Skeletal muscle tissue (tissue), 4 donors: ENCODE results near the gene KRTAP10-5. TPM values are rescaled to one million over a fixed set of nuclear protein-coding genes. Genes with fewer than 3 reads are reported as not detected.

Experiments used
- H3K27ac ChIP-seq: one replicate; pipeline ENCODE4 v1.7.0; 2013; ENCODE audit warnings: mild to moderate bottlenecking, low read depth, low read length, inconsistent platforms
- H3K27me3 ChIP-seq, 3 donors: one replicate each; pipeline ENCODE4 v1.7.0; 2013; ENCODE audit warnings: low read length in 3 of 3; ENCODE audit not compliant: control insufficient read depth in 3 of 3, insufficient read depth in 3 of 3
- H3K36me3 ChIP-seq, 3 donors: one replicate each; pipeline ENCODE4 v1.7.0; 2013; ENCODE audit warnings: low read length in 3 of 3; ENCODE audit not compliant: control insufficient read depth in 3 of 3, insufficient read depth in 3 of 3
- H3K4me1 ChIP-seq, 3 donors: one replicate each; pipeline ENCODE4 v1.7.0; 2013; ENCODE audit warnings: low read length in 3 of 3, mild to moderate bottlenecking in 3 of 3; ENCODE audit not compliant: control insufficient read depth in 3 of 3, insufficient read depth in 3 of 3
- H3K4me3 ChIP-seq, 3 donors: one replicate each; pipeline ENCODE4 v1.7.0; 2013; ENCODE audit warnings: low read length in 3 of 3
- H3K9ac ChIP-seq, 3 donors: one replicate each; pipeline ENCODE4 v1.7.0; 2013; ENCODE audit warnings: low read length in 3 of 3, mild to moderate bottlenecking in 3 of 3, moderate library complexity in 2 of 3, low read depth in 1 of 3
- H3K9me3 ChIP-seq, 3 donors: one replicate each; pipeline ENCODE4 v1.7.0; 2013; ENCODE audit warnings: low read length in 3 of 3; ENCODE audit not compliant: control insufficient read depth in 3 of 3
- total RNA-seq: library from RNA; depleted of rRNA; stranded (reverse); fragments of >200 nt; gene quantifications from one replicate; pipeline ENCODE4 v1.2.3, GENCODE V29; 2014
- donor health status: Osteomylitis.

KRTAP10-5 gene
- total RNA-seq, 1 donor from 2014 or later = not detected

DNA sequence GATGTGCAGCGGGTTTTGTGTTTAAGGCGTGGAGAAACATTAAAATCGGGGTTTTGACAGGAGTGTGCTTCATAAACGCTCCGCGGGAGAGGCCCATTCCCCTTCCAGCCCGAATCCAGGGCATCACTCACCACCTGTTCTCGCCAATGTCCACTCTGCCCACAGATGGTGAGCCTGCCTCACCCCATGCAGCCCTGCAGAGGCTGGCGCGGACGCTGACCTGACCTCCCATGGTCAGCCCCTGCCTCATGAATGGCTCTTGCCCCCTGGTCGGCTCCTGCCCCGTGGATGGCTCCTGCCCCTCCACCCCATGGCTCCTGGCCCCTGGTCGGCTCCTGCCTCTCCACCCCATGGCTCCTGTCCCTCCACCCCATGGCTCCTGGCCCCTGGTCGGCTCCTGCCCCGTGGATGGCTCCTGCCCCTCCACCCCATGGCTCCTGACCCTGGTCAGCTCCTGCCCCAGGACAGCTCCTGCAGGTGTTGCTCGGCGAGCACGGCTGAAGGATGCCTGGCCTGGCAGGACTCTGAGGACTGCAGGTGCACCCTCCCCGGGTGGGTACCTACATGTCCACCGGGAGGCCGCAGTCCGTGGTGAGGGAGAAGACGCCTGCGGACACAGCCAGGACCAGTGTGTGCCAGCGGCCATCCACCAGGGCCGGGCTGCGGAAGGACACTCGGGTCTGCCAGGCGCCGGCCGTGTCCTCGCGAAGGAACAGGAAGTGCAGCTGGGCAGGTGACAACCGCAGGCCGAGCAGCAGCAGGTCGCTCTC, 47.1 kb downstream of the KRTAP10-5 start:
- no peak overlapping the region for H3K9ac ChIP-seq
- no peaks in the 10 kb centered on the region for H3K4me1 ChIP-seq
- H3K27me3 ChIP-seq = peaks cover 27 to 46% (median 42%) of the 10 kb centered on the region in 3 donors
- no peak overlapping the region for H3K27ac ChIP-seq
- no peaks in the 10 kb centered on the region for H3K36me3 ChIP-seq
- H3K4me3 ChIP-seq = no peak overlapping the region
- no peaks in the 10 kb centered on the region for H3K9me3 ChIP-seq

DNA sequence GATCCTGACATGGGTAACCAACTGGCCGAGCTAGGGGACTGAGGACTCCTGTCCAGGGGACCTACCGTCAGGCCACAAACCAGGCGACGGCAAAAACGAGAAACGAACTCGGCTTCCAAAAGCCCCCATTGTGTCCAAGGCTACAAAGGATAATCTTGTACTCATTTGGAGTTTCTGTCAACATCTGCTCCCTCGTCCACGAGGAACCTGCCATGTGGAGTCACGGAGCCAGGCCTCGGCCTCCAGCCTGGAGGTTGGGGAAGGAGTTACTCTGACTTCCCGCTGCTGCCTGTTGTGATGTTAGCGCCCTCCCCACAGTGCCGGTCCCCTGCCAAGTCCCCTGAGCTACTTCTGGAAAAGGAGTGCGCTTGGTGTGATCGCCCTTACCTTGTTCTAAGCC, 47.7 kb downstream of the KRTAP10-5 start:
- H3K4me3 ChIP-seq = no peak overlapping the region
- H3K36me3 ChIP-seq = no peaks in the 10 kb centered on the region
- no peak overlapping the region for H3K27ac ChIP-seq
- peaks cover 30 to 51% (median 41%) of the 10 kb centered on the region in 3 donors for H3K27me3 ChIP-seq
- H3K9ac ChIP-seq = no peak overlapping the region
- H3K9me3 ChIP-seq = no peaks in the 10 kb centered on the region
- no peaks in the 10 kb centered on the region for H3K4me1 ChIP-seq

DNA sequence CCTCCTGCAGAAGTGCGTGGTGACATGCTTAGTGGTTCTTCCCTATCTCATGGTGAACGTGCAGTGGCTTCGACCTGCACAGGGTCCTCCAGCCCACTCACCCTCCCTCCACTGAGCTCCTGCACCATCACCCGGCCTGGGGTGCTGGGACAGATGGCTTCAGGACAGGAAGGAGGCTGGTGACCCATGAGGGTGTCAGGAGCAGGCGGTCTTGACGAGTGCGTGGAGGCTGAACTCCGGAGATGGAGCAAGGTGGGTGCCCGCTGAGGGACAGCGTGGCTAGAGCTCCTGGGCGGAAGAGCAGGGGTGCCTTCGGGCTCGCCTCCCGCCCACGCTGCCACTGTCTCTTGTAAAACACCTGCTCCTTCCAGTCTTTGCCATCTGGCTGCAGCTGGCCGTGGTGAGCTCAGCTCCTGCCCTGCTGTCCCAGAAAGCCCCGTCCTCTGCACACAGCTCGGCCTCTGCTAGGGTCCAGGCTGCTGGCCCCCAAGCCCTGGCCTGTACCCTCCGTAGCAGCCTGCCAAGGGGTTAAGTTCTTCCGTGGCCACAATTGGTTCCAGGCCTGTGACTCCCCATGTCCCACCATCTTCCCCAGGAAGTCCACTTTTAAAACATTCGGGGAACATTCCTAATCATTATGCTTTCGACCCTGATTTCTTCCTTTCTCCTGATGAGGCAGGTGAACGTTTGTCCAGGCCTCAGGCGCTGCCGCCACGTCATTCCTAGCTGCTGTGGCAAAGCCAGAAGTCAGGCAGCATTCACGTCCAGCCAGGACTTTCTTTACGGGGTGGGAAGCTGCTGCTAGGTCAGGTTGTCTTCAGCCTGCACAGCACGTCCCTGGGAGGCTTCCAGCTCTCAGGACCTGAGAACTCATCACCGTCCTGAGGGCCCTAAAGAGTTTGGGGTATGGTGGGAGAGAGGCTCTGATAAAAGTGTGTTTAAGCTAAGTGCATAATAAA, 48.5 kb downstream of the KRTAP10-5 start:
- Histone ChIP-seq H3K4me3 (no peak overlapping the region), H3K9me3 (no peaks in the 10 kb centered on the region), H3K27me3 (peaks cover 30 to 52% (median 44%) of the 10 kb centered on the region in 3 donors), H3K36me3 (no peaks in the 10 kb centered on the region), H3K27ac (no peak overlapping the region), H3K4me1 (no peaks in the 10 kb centered on the region), H3K9ac (no peak overlapping the region)

DNA sequence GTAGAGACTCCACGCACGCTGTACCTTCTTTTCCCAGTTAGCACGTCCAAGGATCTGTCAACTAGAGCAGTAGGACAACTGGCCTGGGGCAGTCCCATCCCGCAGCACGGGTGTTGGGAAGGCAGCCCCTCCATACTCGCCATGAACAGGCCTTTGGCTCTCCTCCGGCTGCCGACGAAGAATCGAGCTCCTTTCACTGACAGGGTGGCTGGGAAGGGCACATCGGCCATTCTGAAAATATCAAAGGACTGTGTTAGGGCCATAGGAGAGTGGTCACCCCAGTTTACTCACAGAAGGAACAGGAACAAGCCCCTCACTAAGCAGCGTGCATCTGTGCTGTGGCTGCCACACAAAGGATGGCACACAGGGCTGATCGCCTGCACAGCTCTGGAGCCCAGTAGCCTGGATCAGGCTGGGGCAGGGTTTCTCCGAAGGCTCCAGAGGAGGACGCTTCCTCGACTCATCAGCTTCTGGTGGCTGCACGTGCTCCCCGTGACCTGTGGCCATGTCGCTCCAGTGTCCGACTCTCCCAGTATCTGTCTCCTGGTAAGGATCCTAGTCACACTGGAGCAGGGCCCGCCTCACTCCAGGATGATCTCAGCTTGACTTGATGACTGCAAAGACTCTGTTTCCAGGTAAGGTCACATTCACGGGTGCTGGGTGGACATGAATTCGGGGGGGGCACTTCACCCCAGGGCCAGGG, 49.4 kb downstream of the KRTAP10-5 start:
- Histone ChIP-seq H3K27ac (no peak overlapping the region), H3K9me3 (no peaks in the 10 kb centered on the region), H3K27me3 (peaks cover 30 to 55% (median 44%) of the 10 kb centered on the region in 3 donors), H3K9ac (no peak overlapping the region), H3K36me3 (no peaks in the 10 kb centered on the region), H3K4me3 (no peak overlapping the region), H3K4me1 (no peaks in the 10 kb centered on the region)

DNA sequence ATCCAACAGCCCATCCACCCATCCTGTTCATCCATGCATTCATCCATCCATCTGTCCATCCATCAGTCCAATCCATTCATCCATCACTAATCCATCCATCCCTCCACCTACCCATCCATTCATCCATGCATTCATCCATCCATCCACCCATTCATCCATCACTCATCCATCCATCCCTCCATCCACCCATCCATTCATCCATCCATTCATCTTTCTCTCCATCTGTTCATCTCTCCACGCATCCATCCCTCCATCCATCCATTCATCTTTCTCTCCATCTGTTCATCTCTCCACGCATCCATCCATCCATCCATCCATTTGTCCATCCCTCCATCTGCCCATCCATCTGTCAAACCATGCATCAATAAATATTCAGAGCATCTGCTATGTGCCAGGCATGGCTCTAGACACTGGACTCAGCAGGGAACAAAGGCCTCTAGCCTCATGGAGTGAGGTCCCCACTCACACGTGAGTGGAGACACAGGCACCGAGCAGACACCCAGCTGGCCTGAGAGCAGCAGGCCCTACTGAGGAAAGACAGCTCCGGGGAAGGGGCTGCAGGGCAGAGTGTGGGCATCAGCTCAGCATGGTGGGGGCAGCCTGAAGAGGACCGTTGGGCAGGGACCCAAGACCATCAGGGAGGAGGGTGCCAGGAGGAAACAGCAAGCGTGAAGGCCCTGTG, 50.0 kb downstream of the KRTAP10-5 start:
- no peak overlapping the region for H3K27ac ChIP-seq
- H3K9me3 ChIP-seq = no peaks in the 10 kb centered on the region
- no peaks in the 10 kb centered on the region for H3K4me1 ChIP-seq
- no peaks in the 10 kb centered on the region for H3K36me3 ChIP-seq
- H3K4me3 ChIP-seq = no peak overlapping the region
- H3K27me3 ChIP-seq = peaks cover 30 to 55% (median 44%) of the 10 kb centered on the region in 3 donors
- H3K9ac ChIP-seq = no peak overlapping the region

DNA sequence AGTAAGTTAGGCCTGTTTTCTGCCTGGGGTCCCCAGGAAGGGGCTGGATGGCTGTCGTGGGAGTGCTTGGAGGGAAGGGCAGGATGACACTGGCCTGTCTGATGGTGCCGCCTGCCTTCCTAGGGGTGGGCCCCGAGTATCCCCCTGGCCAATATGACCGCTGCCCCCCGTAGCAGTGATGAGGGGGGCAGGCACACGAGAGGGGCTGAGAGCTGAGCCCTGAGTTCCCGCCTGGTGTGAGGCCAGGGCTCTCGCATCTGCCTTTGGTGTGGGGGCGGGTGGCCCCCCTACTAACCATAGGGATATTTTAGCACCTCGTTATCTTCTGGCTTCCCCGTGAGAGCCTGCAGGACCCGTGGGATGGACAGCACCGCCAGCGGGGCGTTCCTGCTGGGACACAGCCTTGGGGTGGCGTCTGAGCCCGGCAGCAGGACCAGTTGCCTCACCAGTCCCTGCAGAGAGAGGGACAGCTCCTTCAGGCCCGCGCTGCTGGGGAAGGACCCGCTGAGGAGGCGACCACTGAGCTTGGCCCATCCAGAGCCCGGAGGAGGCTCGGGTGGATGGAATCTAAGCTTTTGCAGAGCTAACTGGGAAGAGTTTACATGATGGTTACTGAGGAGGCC, 50.8 kb downstream of the KRTAP10-5 start:
- H3K4me3 ChIP-seq = no peak overlapping the region
- H3K4me1 ChIP-seq = no peaks in the 10 kb centered on the region
- H3K27me3 ChIP-seq = peaks cover 30 to 53% (median 42%) of the 10 kb centered on the region in 3 donors
- no peak overlapping the region for H3K27ac ChIP-seq
- H3K36me3 ChIP-seq = no peaks in the 10 kb centered on the region
- H3K9ac ChIP-seq = no peak overlapping the region
- no peaks in the 10 kb centered on the region for H3K9me3 ChIP-seq

Other genes starting within 250 kb of the KRTAP10-5 start
- gene CFAP410, start 241.2 kb downstream of the KRTAP10-5 start, total RNA-seq = 11.0 TPM
- 1.6 TPM for gene TRPM2, start 227.0 kb downstream of the KRTAP10-5 start, total RNA-seq
- gene LRRC3, start 125.1 kb downstream of the KRTAP10-5 start, total RNA-seq = 0.52 TPM
- gene KRTAP10-1, start 40.4 kb downstream of the KRTAP10-5 start, total RNA-seq = not detected
- gene KRTAP10-2, start 29.1 kb downstream of the KRTAP10-5 start, total RNA-seq = not detected
- gene KRTAP10-3, start 21.8 kb downstream of the KRTAP10-5 start, total RNA-seq = not detected
- not detected for gene KRTAP10-4, start 6.9 kb downstream of the KRTAP10-5 start, total RNA-seq
- gene KRTAP10-6, start 11.9 kb upstream of the KRTAP10-5 start, total RNA-seq = not detected
- not detected for gene KRTAP10-7, start 20.0 kb upstream of the KRTAP10-5 start, total RNA-seq
- not detected for gene KRTAP10-8, start 31.5 kb upstream of the KRTAP10-5 start, total RNA-seq
- not detected for gene KRTAP10-9, start 46.5 kb upstream of the KRTAP10-5 start, total RNA-seq
- not detected for gene KRTAP10-10, start 56.8 kb upstream of the KRTAP10-5 start, total RNA-seq
- gene KRTAP10-11, start 65.8 kb upstream of the KRTAP10-5 start, total RNA-seq = not detected
- gene KRTAP12-4, start 74.1 kb upstream of the KRTAP10-5 start, total RNA-seq = not detected
- gene KRTAP12-3, start 77.3 kb upstream of the KRTAP10-5 start, total RNA-seq = not detected
- gene KRTAP12-2, start 86.3 kb upstream of the KRTAP10-5 start, total RNA-seq = not detected
- not detected for gene KRTAP12-1, start 101.6 kb upstream of the KRTAP10-5 start, total RNA-seq
- gene KRTAP10-12, start 116.6 kb upstream of the KRTAP10-5 start, total RNA-seq = not detected
- gene TSPEAR, start 131.0 kb upstream of the KRTAP10-5 start, total RNA-seq = not detected
- 60.5 TPM for gene UBE2G2, start 221.2 kb upstream of the KRTAP10-5 start, total RNA-seq
- 28.7 TPM for gene SUMO3, start 237.5 kb upstream of the KRTAP10-5 start, total RNA-seq